Measurements from ENCODE around the gene FAM72A. TPM values are rescaled to one million over a fixed set of nuclear protein-coding genes. Genes with fewer than 3 reads are reported as not detected.
"Not testable (repeated sequence)": the region's sequence is repeated elsewhere in the genome, so short reads cannot be mapped to it uniquely, and the experiment has no call there.

FAM72A gene
- total RNA-seq, 1 experiment from 2014 or later = 21.8 TPM

DNA sequence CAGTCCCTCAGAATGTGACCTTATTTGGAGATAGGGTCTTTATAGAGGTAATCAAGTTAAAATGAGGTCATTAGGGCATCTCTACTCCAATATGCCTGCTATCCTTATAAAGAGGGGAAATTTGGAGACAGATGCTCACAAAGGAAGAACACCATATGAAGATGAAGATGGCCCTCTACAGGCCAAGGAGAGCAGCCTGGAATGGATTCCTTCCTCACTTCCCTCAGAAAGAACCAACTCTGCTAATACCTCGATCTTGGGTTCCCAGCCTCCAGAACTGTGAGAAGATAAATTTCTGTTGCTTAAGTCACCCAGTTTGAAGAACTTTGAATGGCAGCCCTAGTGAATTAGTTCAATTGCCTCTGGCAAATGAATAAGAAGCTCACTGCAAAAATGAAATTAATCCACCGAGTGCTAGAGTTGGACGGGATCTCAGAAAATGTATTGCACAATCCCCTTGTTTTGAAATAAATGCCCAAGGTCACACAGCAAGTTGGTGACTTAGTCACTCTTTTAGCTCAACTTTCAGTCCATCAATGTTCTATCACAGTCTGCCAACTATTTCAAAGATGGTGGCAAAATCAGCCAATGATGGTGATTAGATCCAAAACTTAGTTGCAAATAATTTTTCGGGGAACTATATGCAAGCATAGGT is 27.1 kb downstream of the FAM72A start:
- H3K36me3 Mint-ChIP-seq (ENCODE audit: insufficient read depth, unreplicated experiment); H3K27me3 Mint-ChIP-seq (ENCODE audit: insufficient read depth, unreplicated experiment); H3K9me3 Mint-ChIP-seq (ENCODE audit: unreplicated experiment); H3K27ac Mint-ChIP-seq (ENCODE audit: low read depth, unreplicated experiment); H3K4me1 Mint-ChIP-seq (ENCODE audit: insufficient read depth, unreplicated experiment); intact Hi-C loops (cut with micrococcal nuclease); POLR2A ChIA-PET: not testable (repeated sequence)
- TSS peak; percentile 53 for BruUV-seq (replicated peaks)
- TF ChIP-seq CTCF (IDR thresholded peaks at IDR 0.05; ENCODE audit: unreplicated experiment) = peak; percentile 32
- CTCF ChIA-PET = interaction anchor here (0.7 kb wide), 2 partner anchors 174 to 281 kb away, joined by 3 read pairs; no protein-coding TSS in a partner anchor
- H3K4me3 Mint-ChIP-seq (ENCODE audit: unreplicated experiment) = peak overlapping the region; percentile 26
- DNase-seq (ENCODE audit: unreplicated experiment) = peak; percentile 84

- POLR2A ChIA-PET; H3K4me3 Mint-ChIP-seq (ENCODE audit: unreplicated experiment); H3K27ac Mint-ChIP-seq (ENCODE audit: low read depth, unreplicated experiment); H3K9me3 Mint-ChIP-seq (ENCODE audit: unreplicated experiment); H3K27me3 Mint-ChIP-seq (ENCODE audit: insufficient read depth, unreplicated experiment); BruUV-seq (replicated peaks); intact Hi-C loops (cut with micrococcal nuclease); CTCF ChIA-PET; H3K4me1 Mint-ChIP-seq (ENCODE audit: insufficient read depth, unreplicated experiment); H3K36me3 Mint-ChIP-seq (ENCODE audit: insufficient read depth, unreplicated experiment): not testable (repeated sequence)
- DNase-seq (ENCODE audit: unreplicated experiment) = peak; percentile 50
- peak; percentile 32 for TF ChIP-seq CTCF (IDR thresholded peaks at IDR 0.05; ENCODE audit: unreplicated experiment)
Measured at GRCh38 chr1:206174182-206174868, 28.3 kb downstream of the FAM72A start.

- H3K27ac Mint-ChIP-seq (ENCODE audit: low read depth, unreplicated experiment); H3K36me3 Mint-ChIP-seq (ENCODE audit: insufficient read depth, unreplicated experiment); H3K27me3 Mint-ChIP-seq (ENCODE audit: insufficient read depth, unreplicated experiment); BruUV-seq (replicated peaks); H3K9me3 Mint-ChIP-seq (ENCODE audit: unreplicated experiment); DNase-seq (ENCODE audit: unreplicated experiment); H3K4me3 Mint-ChIP-seq (ENCODE audit: unreplicated experiment); CTCF ChIA-PET; POLR2A ChIA-PET; H3K4me1 Mint-ChIP-seq (ENCODE audit: insufficient read depth, unreplicated experiment); intact Hi-C loops (cut with micrococcal nuclease): not testable (repeated sequence)
Measured at GRCh38 chr1:206173110-206173719, 29.4 kb downstream of the FAM72A start.

- DNase-seq (ENCODE audit: unreplicated experiment) = peak; percentile 69
- H3K9me3 Mint-ChIP-seq (ENCODE audit: unreplicated experiment); CTCF ChIA-PET; H3K4me1 Mint-ChIP-seq (ENCODE audit: insufficient read depth, unreplicated experiment); POLR2A ChIA-PET; intact Hi-C loops (cut with micrococcal nuclease); BruUV-seq (replicated peaks); H3K36me3 Mint-ChIP-seq (ENCODE audit: insufficient read depth, unreplicated experiment); H3K27me3 Mint-ChIP-seq (ENCODE audit: insufficient read depth, unreplicated experiment); H3K27ac Mint-ChIP-seq (ENCODE audit: low read depth, unreplicated experiment); H3K4me3 Mint-ChIP-seq (ENCODE audit: unreplicated experiment): not testable (repeated sequence)
Measured at GRCh38 chr1:206169794-206170193, 32.8 kb downstream of the FAM72A start.

GRCh38 chr1:206167350-206168029 is 35.1 kb downstream of the FAM72A start:
- H3K27me3 Mint-ChIP-seq (ENCODE audit: insufficient read depth, unreplicated experiment); H3K36me3 Mint-ChIP-seq (ENCODE audit: insufficient read depth, unreplicated experiment); CTCF ChIA-PET; H3K9me3 Mint-ChIP-seq (ENCODE audit: unreplicated experiment); intact Hi-C loops (cut with micrococcal nuclease); POLR2A ChIA-PET; DNase-seq (ENCODE audit: unreplicated experiment); H3K4me3 Mint-ChIP-seq (ENCODE audit: unreplicated experiment); H3K4me1 Mint-ChIP-seq (ENCODE audit: insufficient read depth, unreplicated experiment); H3K27ac Mint-ChIP-seq (ENCODE audit: low read depth, unreplicated experiment); BruUV-seq (replicated peaks): not testable (repeated sequence)
- TF ChIP-seq CTCF (IDR thresholded peaks at IDR 0.05; ENCODE audit: unreplicated experiment) = peak; percentile 28

Measured in MCF 10A (cell line).